ENCODE measurements around the gene RFXAP. TPM values are rescaled to one million over a fixed set of nuclear protein-coding genes. Genes with fewer than 3 reads are reported as not detected.

The RFXAP gene
- total and polyA plus RNA-seq, 2 donors (not counting 3 experiments of a cell fraction or from before 2014, with no cell fraction given) = 3.0 to 7.2 TPM

GRCh38 chr13:36840718-36841250, 21.8 kb downstream of the RFXAP start:
- BruUV-seq (replicated peaks) = no TSS peak
- Histone ChIP-seq H2AFZ (ENCODE audit: low read depth, low read length) (no peak overlapping the region), H3K9ac (replicated peaks; ENCODE audit: extremely low read depth, insufficient read depth, low read length) (no peak overlapping the region), H3K27ac (ENCODE audit: insufficient read depth, low read depth, low read length) (no peak overlapping the region), H3K9me3 (replicated peaks; ENCODE audit: control insufficient read depth, insufficient read depth, low read length) (no peaks in the 10 kb centered on the region), H3K36me3 (ENCODE audit: control insufficient read depth in 2 of 2, extremely low read depth in 1 of 2, insufficient read depth in 2 of 2, low read length in 2 of 2) (peaks cover 0 to 4% of the 10 kb centered on the region in 2 experiments), H3K4me3 (replicated peaks in 1 of 3; ENCODE audit: insufficient read depth in 1 of 3, low read depth in 1 of 3, low read length in 3 of 3) (no peak overlapping the region), H3K79me2 (ENCODE audit: control insufficient read depth, insufficient read depth, low read length) (no peaks in the 10 kb centered on the region), H4K20me1 (replicated peaks; ENCODE audit: control insufficient read depth, extremely low read depth, insufficient read depth, low read length) (no peaks in the 10 kb centered on the region), H3K27me3 (ENCODE audit: control insufficient read depth in 2 of 2, insufficient read depth in 2 of 2, low read length in 2 of 2) (no peaks in the 10 kb centered on the region), H3K9me1 (replicated peaks; ENCODE audit: control insufficient read depth, extremely low read depth, insufficient read depth, low read length) (no peaks in the 10 kb centered on the region), H3K4me2 (ENCODE audit: insufficient read depth, low read length) (no peak overlapping the region), H3K4me1 (ENCODE audit: control insufficient read depth, extremely low read depth, insufficient read depth, low read length) (no peaks in the 10 kb centered on the region)
- CTCF ChIA-PET = interaction anchor here (0.6 to 2.2 kb wide), 6 partner anchors 140 to 558 kb away, joined by 3 to 15 read pairs (median 8); no protein-coding TSS in a partner anchor
- TF ChIP-seq GATA2 (IDR thresholded peaks at IDR 0.05; ENCODE audit: insufficient read depth, insufficient read length, low read depth, low read length) = no peak
- no peak for TF ChIP-seq MYC (IDR thresholded peaks at IDR 0.05; ENCODE audit: low read depth, low read length)
- TF ChIP-seq EZH2 (IDR thresholded peaks at IDR 0.05; ENCODE audit: borderline replicate concordance, low read depth, low read length, severe bottlenecking) = no peak
- TF ChIP-seq POLR2A (IDR thresholded peaks at IDR 0.05; ENCODE audit: low read depth, low read length) = no peak
- intact Hi-C loops (cut with micrococcal nuclease) (no loop called here), dilution Hi-C loops (cut with MboI; ENCODE audit: extremely low pct_ligation_motif_present, low sequenced_read_pairs) (no loop called here)
- FAIRE-seq (no peak), DNase-seq (ENCODE audit: low read depth, low spot score) (no peak)
- POLR2A ChIA-PET = no interaction called here

GRCh38 chr13:36841391-36841790, 22.4 kb downstream of the RFXAP start:
- H3K36me3 ChIP-seq (ENCODE audit: control insufficient read depth in 2 of 2, extremely low read depth in 1 of 2, insufficient read depth in 2 of 2, low read length in 2 of 2) = peaks cover 0 to 4% of the 10 kb centered on the region in 2 experiments
- H3K4me1 ChIP-seq (ENCODE audit: control insufficient read depth, extremely low read depth, insufficient read depth, low read length) = no peaks in the 10 kb centered on the region
- H3K27ac ChIP-seq (ENCODE audit: insufficient read depth, low read depth, low read length) = no peak overlapping the region
- H3K4me2 ChIP-seq (ENCODE audit: insufficient read depth, low read length) = no peak overlapping the region
- POLR2A ChIA-PET = no interaction called here
- no peaks in the 10 kb centered on the region for H3K27me3 ChIP-seq (ENCODE audit: control insufficient read depth in 2 of 2, insufficient read depth in 2 of 2, low read length in 2 of 2)
- intact Hi-C loops (cut with micrococcal nuclease) (no loop called here), dilution Hi-C loops (cut with MboI; ENCODE audit: extremely low pct_ligation_motif_present, low sequenced_read_pairs) (no loop called here)
- TF ChIP-seq FOS (IDR thresholded peaks at IDR 0.05; ENCODE audit: borderline replicate concordance, insufficient read depth, low read length) (no peak), MAX (IDR thresholded peaks at IDR 0.05; ENCODE audit: insufficient read depth, insufficient read length) (no peak), EZH2 (IDR thresholded peaks at IDR 0.05; ENCODE audit: borderline replicate concordance, low read depth, low read length, severe bottlenecking) (no peak), CTCF (IDR thresholded peaks at IDR 0.05; ENCODE audit: extremely low read depth in 1 of 2, insufficient read depth in 1 of 2, low read depth in 1 of 2, low read length in 2 of 2) (no peak), POLR2AphosphoS5 (IDR thresholded peaks at IDR 0.05; ENCODE audit: insufficient read depth, low read depth, low read length) (no peak), JUN (IDR thresholded peaks at IDR 0.05; ENCODE audit: borderline replicate concordance, insufficient read depth, insufficient read length, low read depth) (no peak), POLR2A (IDR thresholded peaks at IDR 0.05; ENCODE audit: low read depth, low read length) (no peak), GATA2 (IDR thresholded peaks at IDR 0.05; ENCODE audit: insufficient read depth, insufficient read length, low read depth, low read length) (no peak), MYC (IDR thresholded peaks at IDR 0.05; ENCODE audit: low read depth, low read length) (no peak)
- CTCF ChIA-PET = interaction anchor here (0.6 to 2.2 kb wide), 8 partner anchors 11 to 558 kb away, joined by 3 to 15 read pairs (median 5); partner anchors contain the start of gene EXOSC8
- H3K9me3 ChIP-seq (replicated peaks; ENCODE audit: control insufficient read depth, insufficient read depth, low read length) = no peaks in the 10 kb centered on the region
- no peak for DNase-seq (ENCODE audit: low read depth, low spot score)
- no peak overlapping the region for H3K9ac ChIP-seq (replicated peaks; ENCODE audit: extremely low read depth, insufficient read depth, low read length)
- H3K79me2 ChIP-seq (ENCODE audit: control insufficient read depth, insufficient read depth, low read length) = no peaks in the 10 kb centered on the region
- H3K4me3 ChIP-seq (replicated peaks in 1 of 3; ENCODE audit: insufficient read depth in 1 of 3, low read depth in 1 of 3, low read length in 3 of 3) = no peak overlapping the region
- H4K20me1 ChIP-seq (replicated peaks; ENCODE audit: control insufficient read depth, extremely low read depth, insufficient read depth, low read length) = no peaks in the 10 kb centered on the region
- BruUV-seq (replicated peaks) = no TSS peak
- FAIRE-seq = no peak
- no peak overlapping the region for H2AFZ ChIP-seq (ENCODE audit: low read depth, low read length)
- H3K9me1 ChIP-seq (replicated peaks; ENCODE audit: control insufficient read depth, extremely low read depth, insufficient read depth, low read length) = no peaks in the 10 kb centered on the region
